GM12878 (cell line): ENCODE data around the gene RETREG3. TPM values are rescaled to one million over a fixed set of nuclear protein-coding genes. Genes with fewer than 3 reads are reported as not detected.

ENCODE experiments used
- CREB1 ChIP-seq: IDR thresholded peaks from 2 replicates; pipeline ENCODE4 v1.6.1; 2012; ENCODE audit warnings: low read depth, mild to moderate bottlenecking, inconsistent platforms
- ELK1 ChIP-seq: IDR thresholded peaks from 2 replicates; pipeline ENCODE4 v1.6.1; 2012; ENCODE audit warnings: low read depth, low read length, improper control_type of control experiment
- JUND ChIP-seq: IDR thresholded peaks from 2 replicates; pipeline ENCODE4 v1.6.1; 2012; ENCODE audit warnings: low read depth, mild to moderate bottlenecking, low read length, improper control_type of control experiment, moderate library complexity
- NFIC ChIP-seq: IDR thresholded peaks from 2 replicates; pipeline ENCODE4 v1.6.1; 2012; ENCODE audit warnings: low read depth, mild to moderate bottlenecking, inconsistent platforms, low read length, moderate library complexity
- NKRF ChIP-seq: fragments of 450-650 bp; conservative IDR thresholded peaks from 2 replicates; pipeline ENCODE4 v1.6.1; 2017; ENCODE audit warnings: mild to moderate bottlenecking, moderate library complexity
- SP1 ChIP-seq: IDR thresholded peaks from one replicate; pipeline ENCODE4 v1.6.1; 2011; ENCODE audit warnings: low read depth, low read length
- ZNF592 ChIP-seq: fragments of 450-650 bp; IDR thresholded peaks from 2 replicates; pipeline ENCODE4 v1.6.1; 2017; ENCODE audit warnings: mild to moderate bottlenecking, moderate library complexity
- polyA plus RNA-seq, 11 experiments: library from polyadenylated mRNA; depleted of rRNA in 4 of 11; unstranded in 6 of 11; stranded (reverse) in 5 of 11; fragments of >200 nt; fragmentation: Nextera tagmentation in 4 of 11; fragmentation: Illumina TruSeq in 1 of 11; extraction: Ambion mirVana in 4 of 11; extraction: Trizol in 1 of 11; gene quantifications; 1 replicate in 1 of 11; 2 replicates in 10 of 11; pipeline versions ENCODE4 v1.2.1 to v1.2.3, GENCODE V29; 2011 to 2016; ENCODE audit warnings: inconsistent platforms in 2 of 11, missing spikeins in 2 of 11, low read depth in 1 of 11
- total RNA-seq, 4 experiments: library from RNA; depleted of rRNA in 3 of 4; stranded (reverse); fragments of >200 nt in 3 of 4; fragmentation: Illumina TruSeq in 1 of 4; extraction: Trizol in 1 of 4; gene quantifications; 2 replicates each; pipeline versions ENCODE4 v1.2.1 to v1.2.3, GENCODE V29; 2013 to 2021
- TF ChIP-seq, protein P1 (sequence below): IDR thresholded peaks from 2 replicates; pipeline ENCODE4 v1.6.1; 2011; ENCODE audit warnings: borderline replicate concordance, low read depth, mild to moderate bottlenecking, moderate library complexity, mixed read lengths, low read length; ENCODE audit not compliant: insufficient read depth; ENCODE audit errors: extremely low read length

The RETREG3 gene
- total and polyA plus RNA-seq, 10 of the 15 experiments (the other 5 are each of a cell fraction or from before 2014, with no cell fraction given), result 7.0 to 50.6 (median 27.3) TPM

DNA sequence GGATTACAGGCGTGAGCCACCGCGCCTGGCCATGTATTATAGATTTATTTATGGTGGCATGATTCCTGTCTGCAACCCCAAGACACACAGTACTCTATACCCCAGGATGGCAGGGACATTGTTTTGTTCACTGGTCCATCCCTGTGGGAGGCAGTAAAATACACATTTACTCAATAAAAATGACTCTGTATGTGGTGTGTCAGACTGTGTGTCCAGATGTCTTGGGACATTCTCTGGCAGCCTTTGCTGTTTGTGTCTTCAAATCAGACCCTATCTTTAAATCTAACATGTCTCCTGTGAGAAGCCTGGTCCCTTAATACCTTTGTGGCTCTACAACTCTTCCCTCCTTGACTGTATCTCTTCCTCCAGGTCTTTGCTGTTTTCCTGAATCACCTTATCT, 48.9 kb downstream of the RETREG3 start (continued):
- TF ChIP-seq ZNF592 (no peak), ELK1 (no peak), SP1 (no peak), JUND (no peak), NKRF (no peak), NFIC (no peak), CREB1 (no peak)
- TF ChIP-seq, protein P1, sequence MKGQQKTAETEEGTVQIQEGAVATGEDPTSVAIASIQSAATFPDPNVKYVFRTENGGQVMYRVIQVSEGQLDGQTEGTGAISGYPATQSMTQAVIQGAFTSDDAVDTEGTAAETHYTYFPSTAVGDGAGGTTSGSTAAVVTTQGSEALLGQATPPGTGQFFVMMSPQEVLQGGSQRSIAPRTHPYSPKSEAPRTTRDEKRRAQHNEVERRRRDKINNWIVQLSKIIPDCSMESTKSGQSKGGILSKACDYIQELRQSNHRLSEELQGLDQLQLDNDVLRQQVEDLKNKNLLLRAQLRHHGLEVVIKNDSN, result no peak
- TF ChIP-seq, all 136 proteins: peak for 0
